ENCODE results near the gene VMO1. TPM values are rescaled to one million over a fixed set of nuclear protein-coding genes. Genes with fewer than 3 reads are reported as not detected.

Gene VMO1
- total and polyA plus RNA-seq, 2 donors (not counting 3 experiments of a cell fraction or from before 2014, with no cell fraction given): 0.23 TPM; not detected in 1

GRCh38 chr17:4748686-4749085 lies 37.5 kb downstream of the VMO1 start:
- H3K4me3 ChIP-seq (replicated peaks in 1 of 3; ENCODE audit: insufficient read depth in 1 of 3, low read depth in 1 of 3, low read length in 3 of 3): no peak overlapping the region
- FAIRE-seq: no peak
- no peak overlapping the region for H3K27ac ChIP-seq (ENCODE audit: insufficient read depth, low read depth, low read length)
- H3K4me1 ChIP-seq (ENCODE audit: control insufficient read depth, extremely low read depth, insufficient read depth, low read length): peaks cover 8% of the 10 kb centered on the region
- H3K4me2 ChIP-seq (ENCODE audit: insufficient read depth, low read length): no peak overlapping the region
- TF ChIP-seq JUN (IDR thresholded peaks at IDR 0.05; ENCODE audit: borderline replicate concordance, insufficient read depth, insufficient read length, low read depth) (no peak), MAX (IDR thresholded peaks at IDR 0.05; ENCODE audit: insufficient read depth, insufficient read length) (no peak), EZH2 (IDR thresholded peaks at IDR 0.05; ENCODE audit: borderline replicate concordance, low read depth, low read length, severe bottlenecking) (no peak), POLR2AphosphoS5 (IDR thresholded peaks at IDR 0.05; ENCODE audit: insufficient read depth, low read depth, low read length) (no peak), GATA2 (IDR thresholded peaks at IDR 0.05; ENCODE audit: insufficient read depth, insufficient read length, low read depth, low read length) (no peak), FOS (IDR thresholded peaks at IDR 0.05; ENCODE audit: borderline replicate concordance, insufficient read depth, low read length) (no peak), MYC (IDR thresholded peaks at IDR 0.05; ENCODE audit: low read depth, low read length) (no peak), CTCF (IDR thresholded peaks at IDR 0.05; ENCODE audit: extremely low read depth in 1 of 2, insufficient read depth in 1 of 2, low read depth in 1 of 2, low read length in 2 of 2) (no peak)
- no peak overlapping the region for H3K9ac ChIP-seq (replicated peaks; ENCODE audit: extremely low read depth, insufficient read depth, low read length)
- H3K79me2 ChIP-seq (ENCODE audit: control insufficient read depth, insufficient read depth, low read length): no peaks in the 10 kb centered on the region
- dilution Hi-C loops (cut with MboI; ENCODE audit: extremely low pct_ligation_motif_present, low sequenced_read_pairs): no loop called here
- CTCF ChIA-PET: interaction anchor here (0.9 to 1.3 kb wide), 2 partner anchors 13 to 17 kb away, joined by 3 read pairs; no protein-coding TSS in a partner anchor
- no peaks in the 10 kb centered on the region for H3K9me3 ChIP-seq (replicated peaks; ENCODE audit: control insufficient read depth, insufficient read depth, low read length)
- BruUV-seq (replicated peaks): no TSS peak
- H4K20me1 ChIP-seq (replicated peaks; ENCODE audit: control insufficient read depth, extremely low read depth, insufficient read depth, low read length): no peaks in the 10 kb centered on the region
- no peak overlapping the region for H2AFZ ChIP-seq (ENCODE audit: low read depth, low read length)
- no peaks in the 10 kb centered on the region for H3K36me3 ChIP-seq (ENCODE audit: control insufficient read depth in 2 of 2, extremely low read depth in 1 of 2, insufficient read depth in 2 of 2, low read length in 2 of 2)
- H3K9me1 ChIP-seq (replicated peaks; ENCODE audit: control insufficient read depth, extremely low read depth, insufficient read depth, low read length): no peaks in the 10 kb centered on the region
- POLR2A ChIA-PET: no interaction called here
- no peak for DNase-seq (ENCODE audit: low read depth, low spot score)
- intact Hi-C loops (cut with micrococcal nuclease): no loop called here
- H3K27me3 ChIP-seq (ENCODE audit: control insufficient read depth in 2 of 2, insufficient read depth in 2 of 2, low read length in 2 of 2): peaks cover 7 to 12% of the 10 kb centered on the region in 2 experiments
